GM10248 (cell line): ENCODE measurements around the gene DCBLD2.

Experiments used
- CTCF ChIA-PET: fragments of 300-600 bp; sonication (Branson Sonifier 250); formaldehyde crosslinking; extraction: SDS; loops from one replicate; lab custom pipeline; 2021; ENCODE audit warnings: antibody characterized with exemption; lab: Yijun Ruan, JAX
- POLR2A ChIA-PET: fragments of 350-650 bp; sonication (Branson Sonifier 250); formaldehyde crosslinking; extraction: SDS; loops from one replicate; lab custom pipeline; 2020; ENCODE audit warnings: antibody characterized with exemption; lab: Yijun Ruan, JAX
- DNase-seq: peaks from one replicate; pipeline ENCODE4 v3.0.0; 2012; ENCODE audit errors: extremely low spot score
- TF ChIP-seq, protein P1 (sequence below): IDR thresholded peaks from 2 replicates; pipeline ENCODE4 v1.5.1; 2012; ENCODE audit warnings: mild to moderate bottlenecking, low read depth; ENCODE audit errors: extremely low read depth, missing control alignments, control extremely low read depth

Gene DCBLD2

DNA sequence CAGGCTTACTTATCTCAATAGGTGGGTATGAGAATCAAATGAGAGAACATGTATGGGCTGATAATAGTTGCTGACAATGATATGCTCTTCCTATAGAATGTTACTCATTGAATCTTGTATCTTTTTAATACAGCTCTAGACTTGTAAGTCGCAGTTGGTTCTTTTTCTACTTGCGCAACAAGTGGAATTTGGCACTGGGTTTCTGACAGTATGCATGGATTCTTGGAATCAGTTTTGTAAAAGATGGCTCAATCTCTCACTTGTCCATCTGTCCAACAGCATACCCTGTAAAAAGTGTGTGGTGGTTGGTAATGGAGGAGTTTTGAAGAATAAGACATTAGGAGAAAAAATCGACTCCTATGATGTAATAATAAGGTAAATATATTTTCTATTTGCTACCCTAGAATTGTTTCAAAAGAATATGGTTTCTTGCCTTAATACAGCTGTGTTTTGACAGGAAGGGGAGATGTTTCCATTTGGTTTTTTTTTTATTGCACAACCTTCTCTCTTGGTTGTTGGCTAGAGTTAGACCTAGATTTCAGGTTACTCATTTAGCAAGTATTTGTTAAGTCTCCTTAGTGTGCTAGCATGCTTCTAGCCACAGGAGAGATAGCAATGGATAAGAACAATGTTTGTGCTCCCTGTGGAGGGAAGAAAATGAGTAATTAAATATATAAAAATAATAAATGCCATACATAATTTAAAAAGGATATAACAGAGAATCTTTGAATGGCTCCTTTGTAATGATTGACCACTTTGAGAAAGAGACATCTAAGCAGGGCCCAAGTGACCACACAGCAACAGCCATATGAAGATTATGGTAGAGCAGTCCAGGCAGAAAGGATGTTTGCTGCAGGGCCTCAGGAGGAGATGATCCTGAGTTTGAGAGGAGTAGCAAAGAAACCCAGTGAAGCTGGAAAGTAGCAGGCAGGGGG is 116.6 kb downstream of the DCBLD2 start:
- POLR2A ChIA-PET = no interaction called here
- TF ChIP-seq, protein P1, sequence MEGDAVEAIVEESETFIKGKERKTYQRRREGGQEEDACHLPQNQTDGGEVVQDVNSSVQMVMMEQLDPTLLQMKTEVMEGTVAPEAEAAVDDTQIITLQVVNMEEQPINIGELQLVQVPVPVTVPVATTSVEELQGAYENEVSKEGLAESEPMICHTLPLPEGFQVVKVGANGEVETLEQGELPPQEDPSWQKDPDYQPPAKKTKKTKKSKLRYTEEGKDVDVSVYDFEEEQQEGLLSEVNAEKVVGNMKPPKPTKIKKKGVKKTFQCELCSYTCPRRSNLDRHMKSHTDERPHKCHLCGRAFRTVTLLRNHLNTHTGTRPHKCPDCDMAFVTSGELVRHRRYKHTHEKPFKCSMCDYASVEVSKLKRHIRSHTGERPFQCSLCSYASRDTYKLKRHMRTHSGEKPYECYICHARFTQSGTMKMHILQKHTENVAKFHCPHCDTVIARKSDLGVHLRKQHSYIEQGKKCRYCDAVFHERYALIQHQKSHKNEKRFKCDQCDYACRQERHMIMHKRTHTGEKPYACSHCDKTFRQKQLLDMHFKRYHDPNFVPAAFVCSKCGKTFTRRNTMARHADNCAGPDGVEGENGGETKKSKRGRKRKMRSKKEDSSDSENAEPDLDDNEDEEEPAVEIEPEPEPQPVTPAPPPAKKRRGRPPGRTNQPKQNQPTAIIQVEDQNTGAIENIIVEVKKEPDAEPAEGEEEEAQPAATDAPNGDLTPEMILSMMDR = no peak

DNA sequence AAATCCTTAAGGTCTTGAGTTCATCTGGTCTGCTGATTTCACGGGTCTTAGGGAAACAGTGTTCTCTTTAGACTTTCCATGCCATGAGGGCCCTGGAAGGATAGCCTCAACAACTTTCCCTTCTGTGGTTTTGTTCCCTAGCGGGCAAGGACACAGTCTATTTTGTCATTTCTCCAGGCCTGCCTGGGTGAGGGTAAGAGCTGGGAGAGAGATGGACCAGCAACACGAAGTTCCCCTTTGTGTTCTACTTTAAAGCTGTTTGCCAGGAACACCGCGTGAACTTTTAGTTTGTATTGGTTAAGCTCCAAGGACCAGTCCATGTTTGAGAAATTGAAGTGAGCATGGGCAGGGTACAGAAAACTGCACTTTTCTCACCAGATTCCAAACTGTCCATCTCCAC is 117.5 kb downstream of the DCBLD2 start:
- ChIA-PET CTCF (interaction anchor here (1.5 to 4.3 kb wide), 3 partner anchors 12 to 182 kb away, joined by 3 to 22 read pairs (median 5); no protein-coding TSS in a partner anchor), POLR2A (no interaction called here)
- TF ChIP-seq, protein P1 = no peak
- no peak for DNase-seq

More for the DNA sequence above, 116.6 kb downstream of the DCBLD2 start:
- no peak for DNase-seq
- CTCF ChIA-PET = interaction anchor here (1.4 to 4.3 kb wide), 4 partner anchors 13 to 302 kb away, joined by 3 to 22 read pairs (median 4); no protein-coding TSS in a partner anchor

DNA sequence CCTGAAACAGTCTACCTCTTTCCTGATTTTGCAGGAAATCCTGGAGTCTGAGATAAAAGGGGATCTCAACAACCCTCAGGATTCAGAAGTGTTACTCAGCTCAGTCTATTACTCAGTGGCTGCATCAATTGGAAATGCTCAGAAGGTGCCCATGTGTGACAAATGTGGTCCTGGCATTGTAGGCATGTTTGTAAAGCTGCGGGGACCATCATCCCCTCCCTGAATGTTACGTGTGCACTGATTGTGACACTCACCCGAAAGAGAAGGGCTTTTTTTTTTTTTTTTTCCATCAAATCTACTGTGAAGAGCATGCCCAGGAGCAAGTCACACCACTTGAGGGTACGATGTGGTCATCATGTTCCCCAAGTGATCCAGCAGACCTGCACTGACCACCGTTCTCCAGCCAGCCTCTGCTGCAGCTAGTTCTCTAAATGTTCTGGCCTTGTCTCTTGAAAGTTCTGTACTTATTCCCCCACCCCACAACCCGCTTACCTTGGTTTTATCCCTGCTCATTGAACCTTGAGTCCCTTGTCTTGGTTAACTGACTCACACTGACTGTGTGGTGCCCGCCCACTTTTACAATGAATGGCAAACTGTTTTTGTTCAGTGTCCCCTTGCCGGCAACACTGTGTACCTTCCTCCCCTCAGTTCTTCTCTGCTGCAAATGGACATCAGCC is 118.5 kb downstream of the DCBLD2 start:
- POLR2A ChIA-PET = interaction anchor here (0.7 kb wide), 1 partner anchor 220 kb away, joined by 7 read pairs; no protein-coding TSS in a partner anchor
- TF ChIP-seq, protein P1 = no peak
- CTCF ChIA-PET = interaction anchor here (1.1 to 4.3 kb wide), 5 partner anchors 11 to 185 kb away, joined by 3 to 22 read pairs (median 4); no protein-coding TSS in a partner anchor
- DNase-seq = no peak

DNA sequence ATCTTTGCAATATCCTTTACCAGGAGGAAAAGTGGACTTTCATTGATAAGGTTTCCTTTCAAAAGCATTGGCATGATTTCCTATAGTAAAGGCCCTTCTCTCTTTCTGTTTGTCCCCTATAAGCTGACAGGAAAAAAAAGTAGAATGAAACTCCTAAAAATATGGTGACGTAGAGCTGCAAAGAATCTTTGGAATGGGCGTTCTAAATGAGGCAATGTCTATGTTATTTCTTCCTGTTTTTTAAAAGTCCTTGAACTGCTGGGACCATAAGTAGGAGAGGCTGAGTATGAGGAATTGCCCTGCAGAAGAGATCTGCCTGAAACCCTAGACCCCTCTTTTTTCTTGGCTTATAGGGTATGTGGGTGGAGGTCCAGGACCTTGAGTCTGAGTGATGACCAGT is 121.2 kb downstream of the DCBLD2 start:
- POLR2A ChIA-PET = no interaction called here
- no peak for DNase-seq
- TF ChIP-seq, protein P1 = no peak
- CTCF ChIA-PET = interaction anchor here (1.0 to 6.0 kb wide), 8 partner anchors 10 to 186 kb away, joined by 3 to 35 read pairs (median 4); no protein-coding TSS in a partner anchor

DNA sequence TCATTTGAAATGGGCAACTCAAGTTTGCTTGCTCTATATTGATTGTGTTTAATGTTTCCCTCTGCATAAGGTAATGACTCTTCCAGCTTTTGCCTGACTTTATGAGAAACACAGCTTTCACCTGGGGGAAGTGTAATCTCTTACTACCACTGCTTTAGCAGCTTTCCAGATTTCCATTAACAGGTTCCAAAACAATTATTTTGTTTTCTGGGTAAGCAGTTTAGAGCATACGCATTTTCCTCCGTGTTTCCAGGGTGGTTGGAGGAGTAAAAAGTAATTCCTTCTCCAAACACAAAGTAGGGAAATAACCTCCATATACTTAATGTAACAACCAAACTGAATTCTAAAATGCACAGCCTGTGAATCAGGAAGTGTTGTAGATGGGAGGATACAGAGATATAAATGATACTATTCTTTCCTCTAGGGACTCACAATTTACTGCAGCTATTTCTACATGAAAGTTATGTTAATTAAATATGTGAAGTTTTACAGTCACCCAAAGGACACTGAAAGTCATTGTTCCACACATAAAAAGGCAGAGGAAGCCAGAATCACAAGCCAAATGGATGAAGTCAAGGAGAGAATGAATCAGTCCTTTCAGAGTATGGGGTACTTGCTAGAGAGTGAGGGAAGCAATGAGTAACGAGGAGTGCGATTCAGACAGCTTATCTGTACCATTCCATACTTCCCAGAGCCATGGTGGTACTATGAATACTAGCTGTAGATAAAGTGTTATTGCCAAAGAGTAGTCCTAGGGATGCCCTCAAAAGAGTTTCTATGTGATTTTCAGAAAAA is 121.8 kb downstream of the DCBLD2 start:
- TF ChIP-seq, protein P1 = no peak
- POLR2A ChIA-PET = no interaction called here
- CTCF ChIA-PET = interaction anchor here (0.8 to 6.0 kb wide), 8 partner anchors 18 to 185 kb away, joined by 3 to 35 read pairs (median 3); no protein-coding TSS in a partner anchor
- DNase-seq = no peak

DNA sequence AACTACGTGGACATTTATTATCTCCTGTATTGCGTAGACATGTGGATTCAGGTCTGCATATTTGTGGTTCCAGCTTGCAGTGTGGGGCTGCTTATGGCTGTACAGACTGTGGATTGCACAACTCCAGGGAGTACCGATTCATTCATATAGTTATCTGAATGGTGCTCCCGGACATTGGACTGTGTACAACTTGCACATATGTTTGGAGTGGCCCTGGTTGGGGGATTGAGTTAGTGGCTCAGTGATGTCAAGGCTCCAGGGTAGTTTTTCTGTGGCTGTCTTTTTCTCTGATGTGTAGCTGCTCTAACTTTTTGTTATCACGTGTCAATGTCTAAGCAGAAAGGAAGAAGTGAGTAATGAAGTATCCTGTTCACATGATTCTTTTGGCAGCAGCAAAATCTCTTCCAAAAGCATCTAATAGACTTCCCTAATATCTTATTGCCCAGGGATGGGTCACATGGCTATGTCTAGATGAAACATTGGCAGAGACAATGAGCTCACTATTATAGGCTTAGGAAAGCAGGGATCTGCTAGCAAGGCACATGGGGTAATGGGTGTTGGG is 122.6 kb downstream of the DCBLD2 start:
- ChIA-PET POLR2A (no interaction called here), CTCF (interaction anchor here (0.9 to 6.0 kb wide), 5 partner anchors 22 to 184 kb away, joined by 3 to 35 read pairs (median 3); no protein-coding TSS in a partner anchor)
- TF ChIP-seq, protein P1 = no peak
- no peak for DNase-seq
